ENCODE results near the gene INVS.
"Not testable (repeated sequence)": the region's sequence is repeated elsewhere in the genome, so short reads cannot be mapped to it uniquely, and the experiment has no call there.

INVS gene

GRCh38 chr9:100111235-100111634 is 12.2 kb downstream of the INVS start:
- DNase-seq (ENCODE audit: low read depth, low spot score): peak; percentile 83
- peak overlapping the region; percentile 19 for H3K27ac ChIP-seq

GRCh38 chr9:100112677-100113336 is 13.8 kb downstream of the INVS start:
- H3K27ac ChIP-seq: no peak overlapping the region

DNA sequence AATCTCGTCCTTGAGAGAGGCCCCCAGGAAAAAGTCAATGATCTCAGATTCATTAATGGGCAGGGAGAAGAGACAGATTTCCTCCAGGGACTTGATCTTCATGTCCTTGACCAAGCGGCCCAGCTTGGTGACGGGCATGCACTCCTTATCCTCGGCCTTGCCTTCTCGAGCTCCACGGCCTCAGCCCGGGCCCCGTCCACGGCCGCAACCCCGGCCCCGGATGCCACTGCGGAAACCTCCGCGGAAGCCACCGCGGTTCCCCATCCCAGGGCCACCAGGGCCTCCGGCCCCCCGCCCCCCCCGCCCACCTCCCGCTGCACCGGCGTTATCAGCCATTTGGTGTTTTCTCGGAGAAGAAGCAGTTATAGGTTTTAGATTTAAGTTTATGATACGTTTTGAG is 18.3 kb downstream of the INVS start:
- H3K27ac ChIP-seq: no peak overlapping the region
- no peak for DNase-seq (ENCODE audit: low read depth, low spot score)

More at GRCh38 chr9:100112677-100113336, 13.8 kb downstream of the INVS start:
- no peak for DNase-seq (ENCODE audit: low read depth, low spot score)

GRCh38 chr9:100120286-100120685 is 21.2 kb downstream of the INVS start:
- no peak overlapping the region for H3K27ac ChIP-seq
- DNase-seq (ENCODE audit: low read depth, low spot score): no peak

DNA sequence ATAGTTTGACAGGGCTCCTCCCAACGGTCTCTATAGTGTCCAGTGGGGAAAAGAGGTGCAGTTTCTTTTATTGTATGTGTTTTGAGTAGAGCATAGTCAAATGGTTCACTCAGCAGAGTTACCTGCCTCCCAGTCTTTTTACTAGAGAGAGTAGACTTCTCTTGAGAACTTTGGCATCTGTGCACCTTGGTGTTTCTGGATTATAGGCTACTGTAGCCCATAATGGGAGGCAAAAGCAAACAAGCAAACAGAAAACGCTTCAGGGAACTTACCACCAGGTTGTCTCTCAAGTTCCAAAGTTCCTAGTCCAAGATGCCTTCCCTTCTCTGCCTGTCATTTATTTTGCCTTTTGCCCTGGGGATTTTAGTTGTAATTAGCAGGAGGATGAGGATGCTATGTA is 26.2 kb downstream of the INVS start:
- H3K27ac ChIP-seq: no peak overlapping the region
- no peak for DNase-seq (ENCODE audit: low read depth, low spot score)

DNA sequence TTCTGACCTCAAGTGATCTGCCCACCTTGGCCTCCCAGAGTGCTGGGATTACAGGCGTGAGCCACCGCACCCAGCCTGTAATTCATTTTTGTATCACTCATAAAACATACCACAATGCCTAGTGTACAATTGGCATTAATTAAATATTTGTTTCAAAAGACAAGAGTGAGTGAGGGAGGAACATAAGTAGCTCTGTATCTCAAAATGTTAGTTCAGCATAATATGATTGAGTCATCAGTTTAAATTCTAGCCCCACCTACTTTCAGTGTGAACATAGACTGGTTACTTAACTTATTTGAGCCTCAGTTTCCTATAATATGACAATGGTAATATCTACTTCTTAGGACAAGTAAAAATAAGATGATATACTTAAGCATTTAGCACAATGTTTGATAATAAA is 26.9 kb downstream of the INVS start:
- no peak for DNase-seq (ENCODE audit: low read depth, low spot score)
- no peak overlapping the region for H3K27ac ChIP-seq

- no peak overlapping the region for H3K27ac ChIP-seq
- no peak for DNase-seq (ENCODE audit: low read depth, low spot score)
Measured at GRCh38 chr9:100126423-100126822, 27.4 kb downstream of the INVS start.

DNA sequence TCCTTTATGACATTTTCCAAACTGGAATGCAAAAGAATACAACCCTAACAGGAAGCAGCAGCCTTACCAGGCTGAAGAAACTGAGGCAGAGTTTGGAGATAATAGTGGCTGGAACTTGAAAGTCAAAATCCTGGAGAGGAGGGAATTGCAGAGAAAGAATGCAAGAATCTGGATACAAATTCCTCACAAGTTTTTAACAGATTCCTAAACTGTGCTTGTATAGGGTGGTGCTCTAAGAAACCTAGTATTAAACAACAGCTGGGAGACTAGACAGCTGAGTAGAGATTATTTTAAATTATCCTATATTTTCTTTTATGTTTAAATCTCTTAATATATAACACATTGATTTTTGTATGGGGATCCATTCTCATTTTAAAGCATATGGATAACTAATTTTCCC is 30.7 kb downstream of the INVS start:
- no peak for DNase-seq (ENCODE audit: low read depth, low spot score)
- no peak overlapping the region for H3K27ac ChIP-seq

- H3K27ac ChIP-seq: no peak overlapping the region
- DNase-seq (ENCODE audit: low read depth, low spot score): no peak
Measured at GRCh38 chr9:100131216-100131615, 32.2 kb downstream of the INVS start.

- H3K27ac ChIP-seq: no peak overlapping the region
- no peak for DNase-seq (ENCODE audit: low read depth, low spot score)
Measured at GRCh38 chr9:100131875-100132430, 32.9 kb downstream of the INVS start.

DNA sequence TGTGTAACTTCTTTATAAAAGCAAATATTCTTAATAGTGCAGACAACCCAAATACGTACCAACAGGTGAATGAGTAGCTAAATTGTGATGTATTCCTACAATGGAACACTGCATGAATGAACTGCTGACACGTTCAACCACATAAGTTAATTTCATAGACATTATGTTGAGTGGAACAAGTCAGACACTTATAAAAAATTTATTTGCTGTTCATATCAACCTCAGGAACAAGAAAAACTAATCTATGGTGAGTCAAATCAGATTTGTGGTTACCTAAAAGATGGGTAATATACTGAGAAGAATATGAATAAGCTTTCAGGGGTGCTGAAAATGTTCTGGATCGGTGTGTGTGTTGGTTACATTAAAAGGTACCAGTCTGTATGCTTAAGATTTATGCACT is 35.7 kb downstream of the INVS start:
- no peak overlapping the region for H3K27ac ChIP-seq
- DNase-seq (ENCODE audit: low read depth, low spot score): no peak

DNA sequence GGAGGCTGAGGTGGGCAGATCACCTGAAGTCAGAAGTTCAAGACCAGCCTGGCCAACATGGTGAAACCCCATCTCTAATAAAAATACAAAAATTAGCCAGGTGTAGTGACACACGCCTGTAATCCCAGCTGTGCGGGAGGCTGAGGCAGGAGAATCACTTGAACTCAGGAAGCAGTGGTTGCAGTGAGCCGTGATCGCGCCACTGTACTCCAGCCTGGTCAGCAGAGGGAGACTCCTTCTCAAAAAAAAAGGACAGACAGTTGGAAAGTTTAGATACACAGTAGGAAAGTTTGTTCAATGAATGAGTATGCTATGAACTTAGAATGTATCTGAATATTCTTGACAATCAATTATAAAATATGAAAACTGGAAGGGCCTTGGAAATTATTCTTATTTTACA is 37.8 kb downstream of the INVS start:
- not testable (repeated sequence) for DNase-seq (ENCODE audit: low read depth, low spot score); H3K27ac ChIP-seq

DNA sequence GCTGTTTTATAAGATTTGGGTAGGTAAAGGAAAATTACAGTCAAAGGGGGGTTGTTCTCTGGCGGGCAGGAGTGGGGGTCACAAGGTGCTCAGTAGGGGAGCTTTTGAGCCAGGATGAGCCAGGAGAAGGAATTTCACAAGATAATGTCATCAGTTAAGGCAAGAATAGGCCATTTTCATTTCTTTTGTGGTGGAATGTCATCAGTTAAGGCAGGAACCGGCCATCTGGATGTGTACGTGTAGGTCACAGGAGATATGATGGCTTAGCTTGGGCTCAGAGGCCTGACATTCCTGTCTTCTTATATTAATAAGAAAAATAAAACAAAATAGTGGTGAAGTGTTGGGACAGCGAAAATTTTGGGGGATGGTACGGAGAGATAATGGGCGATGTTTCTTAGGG is 41.3 kb downstream of the INVS start:
- DNase-seq (ENCODE audit: low read depth, low spot score); H3K27ac ChIP-seq: not testable (repeated sequence)

DNA sequence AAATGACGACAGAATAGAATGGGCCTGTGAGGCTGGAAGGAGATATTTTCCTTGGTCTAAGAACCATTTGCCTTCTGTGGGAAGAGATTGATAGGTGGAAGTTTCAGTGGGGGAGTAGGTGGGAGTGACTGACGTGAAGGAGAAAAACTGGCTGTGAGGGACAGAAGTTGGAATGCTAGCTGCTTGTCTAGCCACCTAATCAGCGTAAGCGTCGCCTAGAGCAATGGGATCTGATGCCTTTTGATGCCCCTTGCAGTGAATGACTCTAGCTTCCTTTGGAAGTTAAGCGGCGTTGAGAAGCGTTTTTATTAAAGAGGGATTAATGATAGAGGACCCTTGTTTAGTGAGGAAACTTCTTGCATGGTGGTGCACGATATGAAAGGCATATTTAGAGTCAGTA is 42.8 kb downstream of the INVS start:
- not testable (repeated sequence) for H3K27ac ChIP-seq; DNase-seq (ENCODE audit: low read depth, low spot score)

DNA sequence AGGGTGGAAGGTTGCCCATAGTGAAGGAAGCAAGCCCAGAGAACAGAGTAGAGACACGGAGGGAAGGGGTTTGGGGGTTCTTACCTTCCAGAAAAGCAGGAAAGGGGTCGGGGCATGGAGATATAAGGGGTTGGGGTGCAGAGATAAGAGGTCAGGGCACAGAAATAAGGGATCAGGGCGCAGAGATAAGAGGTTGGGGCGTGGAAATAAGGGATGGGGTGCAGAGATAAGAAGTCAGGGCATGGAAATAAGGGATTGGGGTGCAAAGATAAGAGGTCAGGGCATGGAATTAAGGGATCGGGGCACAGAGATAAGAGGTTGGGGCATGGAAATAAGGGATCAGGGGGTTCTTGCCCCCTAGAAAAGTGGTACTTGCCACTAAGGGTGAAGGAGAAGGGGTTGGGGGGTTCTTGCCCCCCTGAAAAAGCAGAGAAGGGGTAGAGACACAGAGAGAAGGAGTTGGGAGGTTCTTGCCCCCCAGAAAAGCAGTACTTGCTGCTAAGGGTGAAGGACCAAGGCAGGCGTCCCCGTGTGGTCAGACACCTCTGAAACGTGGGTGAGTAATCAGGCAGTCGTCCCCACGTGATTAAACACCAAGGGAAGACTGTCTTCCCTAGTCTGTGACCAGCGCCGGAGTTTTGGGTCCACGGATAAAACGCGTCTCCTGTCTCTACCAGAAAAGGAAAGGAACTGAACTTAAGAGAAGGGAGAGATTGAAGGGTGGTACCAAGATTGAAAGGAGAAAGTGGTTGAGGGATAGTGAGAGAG is 46.3 kb downstream of the INVS start:
- not testable (repeated sequence) for DNase-seq (ENCODE audit: low read depth, low spot score); H3K27ac ChIP-seq

- not testable (repeated sequence) for H3K27ac ChIP-seq; DNase-seq (ENCODE audit: low read depth, low spot score)
Measured at GRCh38 chr9:100145976-100146375, 46.9 kb downstream of the INVS start.

- DNase-seq (ENCODE audit: low read depth, low spot score): no peak
- no peak overlapping the region for H3K27ac ChIP-seq
Measured at GRCh38 chr9:100150214-100150613, 51.2 kb downstream of the INVS start.

DNA sequence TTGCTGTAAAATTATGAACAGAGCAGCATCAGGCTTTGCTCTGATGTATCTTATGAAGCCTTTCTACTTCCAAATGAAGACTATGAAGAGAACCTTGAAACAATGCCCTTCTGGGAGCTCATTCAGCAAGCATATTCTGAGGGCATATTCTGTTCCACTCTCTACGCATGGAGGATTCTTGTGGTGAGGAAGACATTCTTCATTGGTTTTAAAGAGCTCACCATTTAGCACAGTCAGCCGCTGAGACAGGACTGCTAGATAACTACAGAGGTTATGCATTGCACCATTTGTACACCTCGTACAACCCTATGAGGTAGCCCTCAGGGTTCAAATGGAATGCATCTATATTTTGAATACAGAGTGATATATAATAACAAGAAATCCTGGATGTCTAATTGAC is 61.0 kb downstream of the INVS start:
- DNase-seq (ENCODE audit: low read depth, low spot score): no peak
- H3K27ac ChIP-seq: no peak overlapping the region

DNA sequence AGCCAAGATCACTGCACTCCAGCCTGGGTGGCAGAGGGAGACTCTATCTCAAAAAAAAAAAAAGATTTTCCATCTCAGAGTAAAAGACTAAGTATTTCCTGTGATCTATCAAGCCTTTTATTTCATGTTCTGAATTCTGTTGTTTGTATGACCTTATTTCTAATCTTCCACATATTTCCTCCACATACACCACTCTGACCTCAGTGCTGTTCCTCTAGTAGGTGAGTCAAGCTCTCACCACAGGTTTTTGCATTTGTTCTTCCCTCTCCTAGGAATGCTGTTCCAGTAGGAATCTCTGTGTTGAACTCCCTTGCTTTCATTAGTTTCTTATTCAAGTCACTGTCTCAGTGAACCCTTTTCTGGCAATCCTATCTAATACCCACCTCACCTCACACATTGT is 68.1 kb downstream of the INVS start:
- no peak for DNase-seq (ENCODE audit: low read depth, low spot score)
- H3K27ac ChIP-seq: no peak overlapping the region

DNA sequence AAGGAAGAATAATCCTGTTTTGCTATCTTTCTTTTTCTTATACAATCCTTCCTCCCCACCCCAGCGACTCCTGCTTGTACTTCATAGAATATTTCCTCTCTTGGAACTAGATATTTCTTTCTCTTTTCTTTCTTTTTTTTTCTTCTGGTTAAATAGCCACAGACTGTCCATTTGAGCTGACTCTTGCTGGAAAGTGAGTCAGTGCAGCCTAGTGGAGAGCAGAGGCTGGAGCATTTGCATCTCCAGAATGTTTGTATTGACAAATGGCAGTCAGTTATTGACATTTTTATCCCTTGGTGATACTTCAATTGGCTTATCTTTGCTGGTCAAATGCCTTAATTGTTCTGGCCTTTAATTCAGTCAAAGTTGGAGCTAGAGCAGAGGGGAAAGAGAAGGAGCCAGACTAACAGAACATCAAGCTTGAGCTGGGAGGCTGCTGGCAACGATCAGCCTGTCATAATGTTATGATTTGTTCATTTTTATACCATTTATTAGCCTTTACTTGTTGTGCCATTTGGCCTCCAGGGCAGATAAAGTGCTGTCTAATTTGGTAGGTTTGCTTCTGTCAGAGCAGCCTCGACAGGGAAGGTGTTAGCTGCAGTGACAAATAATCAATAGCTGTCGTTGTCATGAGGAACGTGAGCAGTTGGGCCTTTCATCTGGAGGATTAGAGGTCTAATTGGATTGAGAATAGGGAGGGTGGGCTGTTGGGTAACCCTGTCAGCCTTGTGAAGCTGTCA is 69.0 kb downstream of the INVS start:
- no peak for DNase-seq (ENCODE audit: low read depth, low spot score)
- no peak overlapping the region for H3K27ac ChIP-seq

DNA sequence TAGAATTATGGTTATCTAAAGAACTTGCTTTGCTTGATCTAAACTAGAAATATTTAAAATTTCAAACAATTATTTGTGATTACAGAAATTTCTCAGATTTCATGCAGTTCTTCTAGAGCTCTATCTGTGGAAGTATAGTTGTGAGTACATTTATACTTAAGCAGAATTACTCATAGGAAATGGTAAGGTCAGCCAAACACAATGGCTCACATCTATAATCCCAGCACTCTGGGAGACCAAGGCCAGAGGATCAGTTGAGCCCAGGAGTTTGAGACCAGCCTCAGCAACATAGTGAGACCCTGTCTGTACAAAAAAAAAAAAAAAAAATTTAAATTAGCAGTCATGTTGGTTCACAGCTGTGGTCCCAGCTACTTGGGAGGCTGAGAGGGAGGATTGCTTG is 71.0 kb downstream of the INVS start:
- no peak for DNase-seq (ENCODE audit: low read depth, low spot score)

More for the DNA sequence above, 71.0 kb downstream of the INVS start:
- no peak overlapping the region for H3K27ac ChIP-seq

All from epithelial cell of prostate (primary cell).